K562 (cell line): ENCODE data around the gene NR2C2AP. TPM values are rescaled to one million over a fixed set of nuclear protein-coding genes. Genes with fewer than 3 reads are reported as not detected.

Experiments used
- CHD4 ChIP-seq: fragments of 200-600 bp; sonication (generic); IDR thresholded peaks from 3 replicates; pipeline ENCODE4 v1.6.1; 2012; ENCODE audit warnings: low read depth, mild to moderate bottlenecking, mixed read lengths, low read length, inconsistent platforms; ENCODE audit not compliant: insufficient read depth, insufficient replicate concordance, poor library complexity, severe bottlenecking
- FOXP4 ChIP-seq: sonication (generic); formaldehyde crosslinking; IDR thresholded peaks from 2 replicates; pipeline ENCODE4 v1.8.0; 2022; ENCODE audit warnings: mild to moderate bottlenecking, missing genetic modification reagents, borderline replicate concordance
- GABPA ChIP-seq: fragments of 200-800 bp; sonication (Bioruptor generic); conservative IDR thresholded peaks from 2 replicates; pipeline ENCODE4 v1.6.1; 2016; ENCODE audit warnings: low read depth, missing genetic modification characterization, missing compliant biosample characterization
- JUN ChIP-seq, 2 experiments: sonication (generic) in 1 of 2; formaldehyde crosslinking in 1 of 2; IDR thresholded peaks; 2 replicates each; pipeline versions ENCODE4 v1.6.1 to v1.8.0; 2012 to 2022; ENCODE audit warnings: borderline replicate concordance in 2 of 2, mild to moderate bottlenecking in 2 of 2, improper control_type of control experiment in 1 of 2, low read depth in 1 of 2, low read length in 1 of 2, missing genetic modification reagents in 1 of 2
- KLF1 ChIP-seq: fragments of 450-650 bp; IDR thresholded peaks from 2 replicates; pipeline ENCODE4 v1.6.1; 2016; ENCODE audit warnings: missing genetic modification characterization, missing compliant biosample characterization
- L3MBTL2 ChIP-seq: fragments of 450-650 bp; IDR thresholded peaks from 2 replicates; pipeline ENCODE4 v1.6.1; 2016; ENCODE audit warnings: mild to moderate bottlenecking, moderate library complexity
- SRSF7 ChIP-seq: fragments of 200-400 bp; formaldehyde crosslinking; optimal IDR thresholded peaks from 2 replicates; pipeline ENCODE3; 2017; ENCODE audit warnings: mild to moderate bottlenecking, low read depth, low read length
- TBL1XR1 ChIP-seq, 2 experiments: IDR thresholded peaks; 2 replicates each; pipeline ENCODE4 v1.6.1; 2012; ENCODE audit warnings: improper control_type of control experiment in 2 of 2, low read length in 2 of 2, mild to moderate bottlenecking in 1 of 2
- U2AF1 ChIP-seq: fragments of 200-400 bp; formaldehyde crosslinking; optimal IDR thresholded peaks from 2 replicates; pipeline ENCODE3; 2017; ENCODE audit warnings: mild to moderate bottlenecking, low read depth, low read length, moderate library complexity
- ZFP30 ChIP-seq: fragments of 250-450 bp; sonication (Bioruptor Pico); IDR thresholded peaks from 2 replicates; pipeline ENCODE4 v1.8.0; 2022; ENCODE audit warnings: moderate library complexity, mild to moderate bottlenecking, inconsistent platforms, borderline replicate concordance
- ZFP91 ChIP-seq: sonication (generic); formaldehyde crosslinking; IDR thresholded peaks from 2 replicates; pipeline ENCODE4 v1.8.0; 2022; ENCODE audit warnings: mild to moderate bottlenecking, missing genetic modification reagents
- ZNF232 ChIP-seq: sonication (generic); formaldehyde crosslinking; IDR thresholded peaks from 2 replicates; pipeline ENCODE4 v1.8.0; 2022; ENCODE audit warnings: mild to moderate bottlenecking, missing genetic modification reagents
- ZNF507 ChIP-seq: conservative IDR thresholded peaks from 2 replicates; pipeline ENCODE4 v1.6.1; 2017; ENCODE audit warnings: missing genetic modification characterization, missing compliant biosample characterization
- ZNF518B ChIP-seq: fragments of 250-450 bp; sonication (Bioruptor Pico); IDR thresholded peaks from 2 replicates; pipeline ENCODE4 v1.5.0; 2021; ENCODE audit warnings: mild to moderate bottlenecking, moderate library complexity
- ZNF668 ChIP-seq: fragments of 250-450 bp; sonication (Bioruptor Pico); IDR thresholded peaks from 2 replicates; pipeline ENCODE4 v1.8.0; 2022; ENCODE audit warnings: mild to moderate bottlenecking, inconsistent platforms
- polyA plus RNA-seq, 8 experiments: library from polyadenylated mRNA; depleted of rRNA in 4 of 8; stranded (reverse) in 5 of 8; unstranded in 3 of 8; fragments of >200 nt; fragmentation: Nextera tagmentation in 2 of 8; fragmentation: Illumina TruSeq in 1 of 8; extraction: Ambion mirVana in 2 of 8; extraction: Trizol in 1 of 8; gene quantifications; 2 replicates each; pipeline versions ENCODE4 v1.2.1 to v1.2.3, GENCODE V29; 2011 to 2014; ENCODE audit warnings: inconsistent platforms in 1 of 8, missing spikeins in 1 of 8
- total RNA-seq, 7 experiments: library from RNA; depleted of rRNA in 6 of 7; stranded (reverse); fragments of >200 nt in 6 of 7; fragmentation: Illumina TruSeq in 2 of 7; extraction: Trizol in 2 of 7; gene quantifications; 2 replicates each; pipeline versions ENCODE4 v1.2.1 to v1.2.3, GENCODE V29; 2011 to 2021; ENCODE audit warnings: low replicate concordance in 1 of 7

The NR2C2AP gene
- total and polyA plus RNA-seq, 9 of the 15 experiments (the other 6 are each of a cell fraction or from before 2014, with no cell fraction given), result 23.7 to 77.4 (median 32.4) TPM

- TF ChIP-seq ZNF232 (CRISPR knock-in tag), result no peak
- no peak for TF ChIP-seq SRSF7
- no peak for TF ChIP-seq ZNF518B
- TF ChIP-seq L3MBTL2, result peak; percentile 64
- TF ChIP-seq KLF1 (tag), result no peak
- TF ChIP-seq U2AF1, result no peak
- no peak for TF ChIP-seq TBL1XR1 (IDR thresholded peaks at IDR 0.05; ENCODE audit: low read length in 2 of 2)
- no peak for TF ChIP-seq ZNF507 (tag)
- peak; percentile 96 for TF ChIP-seq ZFP91 (CRISPR knock-in tag)
- TF ChIP-seq GABPA (tag), result peak; percentile 100
- TF ChIP-seq ZFP30 (CRISPR knock-in tag), result no peak
- TF ChIP-seq CHD4, result no peak
- no peak for TF ChIP-seq JUN (IDR thresholded peaks at IDR 0.05; ENCODE audit: borderline replicate concordance, low read depth, low read length)
- TF ChIP-seq JUN (CRISPR knock-in tag; IDR thresholded peaks at IDR 0.05; ENCODE audit: borderline replicate concordance), result peak; percentile 67; the same call in 1 of the 2 replicates
- no peak for TF ChIP-seq ZNF668
- no peak for TF ChIP-seq FOXP4 (CRISPR knock-in tag)
Observed at GRCh38 chr19:19192078-19192882, 10.9 kb downstream of the NR2C2AP start, which contains the start of the genes BORCS8 and RFXANK (continued).
